ENCODE measurements around the gene CNTNAP5.

- no peak for TF ChIP-seq CTCF (IDR thresholded peaks at IDR 0.05; ENCODE audit: poor library complexity)
- no peak for TF ChIP-seq EZH2 (IDR thresholded peaks at IDR 0.05; ENCODE audit: borderline replicate concordance)
Observed at GRCh38 chr2:124026503-124026902, 1.4 kb downstream of the CNTNAP5 start.
